SU-DHL-6 (cell line): ENCODE data around the gene PALS2.

Source experiments
- CTCF ChIP-seq: fragments of 200-600 bp; sonication (generic); IDR thresholded peaks from one replicate; pipeline ENCODE4 v1.5.1; 2017; ENCODE audit warnings: antibody characterized with exemption, mild to moderate bottlenecking, low read length, moderate library complexity; ENCODE audit not compliant: insufficient read depth, poor library complexity, severe bottlenecking
- EZH2phosphoT487 ChIP-seq: fragments of 200-600 bp; sonication (generic), shearing (Covaris generic); conservative IDR thresholded peaks from 2 replicates; pipeline ENCODE4 v1.6.1; 2018; ENCODE audit warnings: mild to moderate bottlenecking, antibody characterized with exemption, low read length, moderate library complexity, mixed read lengths

- TF ChIP-seq CTCF: no peak
- TF ChIP-seq EZH2phosphoT487: no peak
Observed at GRCh38 chr7:24574950-24575349, 1.7 kb downstream of the PALS2 start.
